Astrocyte (in vitro differentiated cells and primary cell): ENCODE results near the gene TNRC18. TPM values are rescaled to one million over a fixed set of nuclear protein-coding genes. Genes with fewer than 3 reads are reported as not detected.
A peak's percentile ranks its signal among the peaks of the same experiment; 100 is the strongest.

Experiments used
- DNase-seq: peaks from one replicate; pipeline ENCODE4 v3.0.0-alpha.2; 2010; ENCODE audit warnings: low read depth
- FAIRE-seq: peaks from 2 replicates; lab custom pipeline; 2011; peaks lifted over from hg19 to GRCh38; lab: Jason Lieb, UNC
- H2AFZ ChIP-seq: 2 replicates; pipeline ENCODE4 v1.6.0; 2012; ENCODE audit warnings: low read depth, low read length, inconsistent platforms
- H3K27ac ChIP-seq: 2 replicates; pipeline ENCODE4 v1.5.1; 2011; ENCODE audit warnings: low read depth, low read length, inconsistent platforms
- H3K27me3 ChIP-seq: 2 replicates; pipeline ENCODE4 v1.6.0; 2011; ENCODE audit warnings: low read length, inconsistent platforms; ENCODE audit not compliant: insufficient read depth
- H3K36me3 ChIP-seq: 2 replicates; pipeline ENCODE4 v1.5.1; 2011; ENCODE audit warnings: low read length, inconsistent platforms; ENCODE audit not compliant: insufficient read depth
- H3K4me1 ChIP-seq: 2 replicates; pipeline ENCODE4 v1.5.1; 2011; ENCODE audit warnings: low read length, inconsistent platforms; ENCODE audit not compliant: insufficient read depth
- H3K4me2 ChIP-seq: 2 replicates; pipeline ENCODE4 v1.6.0; 2012; ENCODE audit warnings: low read length, inconsistent platforms
- H3K4me3 ChIP-seq: 2 replicates; pipeline ENCODE4 v1.5.1; 2011; ENCODE audit warnings: low read depth, mild to moderate bottlenecking, low read length, inconsistent platforms; ENCODE audit not compliant: insufficient read depth
- H3K79me2 ChIP-seq: 2 replicates; pipeline ENCODE4 v1.6.0; 2012; ENCODE audit warnings: mild to moderate bottlenecking, low read length, inconsistent platforms; ENCODE audit not compliant: insufficient read depth
- H3K9ac ChIP-seq: 2 replicates; pipeline ENCODE4 v1.6.0; 2012; ENCODE audit warnings: mild to moderate bottlenecking, low read length, inconsistent platforms
- H3K9me3 ChIP-seq: 2 replicates; pipeline ENCODE4 v1.5.1; 2012; ENCODE audit warnings: low read depth, mild to moderate bottlenecking, low read length, inconsistent platforms; ENCODE audit not compliant: insufficient read depth
- H4K20me1 ChIP-seq: 2 replicates; pipeline ENCODE4 v1.6.0; 2012; ENCODE audit warnings: low read length, inconsistent platforms; ENCODE audit not compliant: insufficient read depth
- H3K27ac Mint-ChIP-seq: one replicate; pipeline ENCODE4 v1.8.0; 2021; ENCODE audit warnings: mild to moderate bottlenecking, mixed read lengths; ENCODE audit not compliant: unreplicated experiment
- H3K27me3 Mint-ChIP-seq: one replicate; pipeline ENCODE4 v1.8.0; 2021; ENCODE audit warnings: low read depth, mixed read lengths; ENCODE audit not compliant: unreplicated experiment
- H3K36me3 Mint-ChIP-seq: one replicate; pipeline ENCODE4 v1.8.0; 2021; ENCODE audit warnings: low read depth, mixed read lengths; ENCODE audit not compliant: unreplicated experiment
- H3K4me1 Mint-ChIP-seq: one replicate; pipeline ENCODE4 v1.8.0; 2021; ENCODE audit warnings: low read depth, mixed read lengths; ENCODE audit not compliant: unreplicated experiment
- H3K4me3 Mint-ChIP-seq: one replicate; pipeline ENCODE4 v1.8.0; 2021; ENCODE audit warnings: mild to moderate bottlenecking, moderate library complexity, mixed read lengths; ENCODE audit not compliant: unreplicated experiment
- H3K9me3 Mint-ChIP-seq: one replicate; pipeline ENCODE4 v1.8.0; 2021; ENCODE audit warnings: mild to moderate bottlenecking, mixed read lengths; ENCODE audit not compliant: unreplicated experiment
- CTCF ChIP-seq: IDR thresholded peaks from 2 replicates; pipeline ENCODE4 v1.5.1; 2011; ENCODE audit warnings: low read depth, mild to moderate bottlenecking, inconsistent platforms, low read length, moderate library complexity; ENCODE audit not compliant: insufficient read depth
- EZH2 ChIP-seq: IDR thresholded peaks from 2 replicates; pipeline ENCODE4 v1.6.1; 2012; ENCODE audit warnings: mild to moderate bottlenecking, low read length, inconsistent platforms; ENCODE audit not compliant: insufficient read depth
- total RNA-seq: library from RNA; stranded (reverse); gene quantifications from 2 replicates; pipeline ENCODE4 v1.2.1, GENCODE V29; 2021

TNRC18 gene
- total RNA-seq, 1 donor from 2014 or later = 84.3 TPM

GRCh38 chr7:5382281-5382892 lies 41.2 kb downstream of the TNRC18 start:
- no peaks in the 10 kb centered on the region for H3K27me3 Mint-ChIP-seq
- Histone ChIP-seq H3K27me3 (no peaks in the 10 kb centered on the region), H3K4me2 (peak overlapping the region; percentile 64), H3K9ac (no peak overlapping the region), H3K27ac (no peak overlapping the region), H3K79me2 (peaks cover 79% of the 10 kb centered on the region), H2AFZ (no peak overlapping the region), H3K4me1 (peaks cover 10% of the 10 kb centered on the region), H3K9me3 (no peaks in the 10 kb centered on the region), H3K36me3 (no peaks in the 10 kb centered on the region), H4K20me1 (peaks cover 87% of the 10 kb centered on the region), H3K4me3 (no peak overlapping the region)
- no peaks in the 10 kb centered on the region for H3K9me3 Mint-ChIP-seq
- TF ChIP-seq EZH2 (no peak), CTCF (no peak)
- FAIRE-seq (no peak), DNase-seq (peak; percentile 12)
- H3K36me3 Mint-ChIP-seq = peaks cover 9% of the 10 kb centered on the region
- no peak overlapping the region for H3K4me3 Mint-ChIP-seq
- peaks cover 2% of the 10 kb centered on the region for H3K4me1 Mint-ChIP-seq
- H3K27ac Mint-ChIP-seq = no peak overlapping the region

GRCh38 chr7:5381071-5381772 lies 42.4 kb downstream of the TNRC18 start:
- Histone ChIP-seq H3K4me3 (no peak overlapping the region), H3K36me3 (no peaks in the 10 kb centered on the region), H3K4me2 (no peak overlapping the region), H3K79me2 (peaks cover 84% of the 10 kb centered on the region), H3K9ac (no peak overlapping the region), H3K27ac (no peak overlapping the region), H2AFZ (no peak overlapping the region), H4K20me1 (peaks cover 83% of the 10 kb centered on the region), H3K9me3 (no peaks in the 10 kb centered on the region), H3K4me1 (peaks cover 10% of the 10 kb centered on the region), H3K27me3 (no peaks in the 10 kb centered on the region)
- no peak for FAIRE-seq
- H3K9me3 Mint-ChIP-seq = no peaks in the 10 kb centered on the region
- peaks cover 6% of the 10 kb centered on the region for H3K36me3 Mint-ChIP-seq
- no peak for TF ChIP-seq CTCF
- TF ChIP-seq EZH2 = no peak
- peaks cover 2% of the 10 kb centered on the region for H3K4me1 Mint-ChIP-seq
- H3K27me3 Mint-ChIP-seq = no peaks in the 10 kb centered on the region
- H3K27ac Mint-ChIP-seq = no peak overlapping the region
- DNase-seq = no peak
- no peak overlapping the region for H3K4me3 Mint-ChIP-seq
